CD4-positive, alpha-beta T cell treated with Interleukin-1 beta for 1 hour (primary cell): ENCODE measurements around the gene IL15.
"Not testable (repeated sequence)": the region's sequence is repeated elsewhere in the genome, so short reads cannot be mapped to it uniquely, and the experiment has no call there.

Experiments used
- DNase-seq, 2 donors: peaks; one replicate each; pipeline ENCODE4 v3.0.0-alpha.2; 2020 to 2022

IL15 gene, protein sequence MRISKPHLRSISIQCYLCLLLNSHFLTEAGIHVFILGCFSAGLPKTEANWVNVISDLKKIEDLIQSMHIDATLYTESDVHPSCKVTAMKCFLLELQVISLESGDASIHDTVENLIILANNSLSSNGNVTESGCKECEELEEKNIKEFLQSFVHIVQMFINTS

DNA sequence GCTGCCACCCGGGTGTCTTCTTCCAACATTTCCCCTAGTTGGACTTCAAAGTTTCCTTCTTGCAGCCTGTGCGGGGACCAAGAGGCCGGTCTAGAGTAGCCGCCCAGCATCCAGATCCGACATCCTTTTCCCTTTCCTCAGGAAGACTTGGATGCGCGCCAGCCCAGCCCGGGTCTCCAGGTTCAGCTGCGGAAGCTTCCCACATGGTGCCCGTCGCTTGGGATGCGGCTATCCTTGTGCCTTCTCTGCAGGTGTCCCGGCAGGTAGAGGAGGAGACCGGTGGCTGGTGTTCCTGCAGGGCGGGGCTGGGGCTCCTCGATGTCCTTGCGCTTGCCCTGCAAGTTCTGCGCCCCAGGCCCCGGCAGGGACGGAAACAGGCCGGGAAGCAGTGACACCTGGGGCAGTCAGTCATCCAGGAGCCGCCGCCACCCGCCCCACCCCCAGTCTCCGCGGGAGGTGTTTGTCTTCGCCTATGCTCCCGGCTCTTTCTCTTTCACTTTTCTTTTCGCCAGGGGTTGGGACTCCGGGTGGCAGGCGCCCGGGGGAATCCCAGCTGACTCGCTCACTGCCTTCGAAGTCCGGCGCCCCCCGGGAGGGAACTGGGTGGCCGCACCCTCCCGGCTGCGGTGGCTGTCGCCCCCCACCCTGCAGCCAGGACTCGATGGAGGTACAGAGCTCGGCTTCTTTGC is at the start of gene IL15:
Gene IL15, plus strand, starts transcription at position 502 of the 689 bp plus-strand sequence. CDS start 82,882 bp downstream, outside the sequence.
- DNase-seq, result peak; percentile 65 to 76

DNA sequence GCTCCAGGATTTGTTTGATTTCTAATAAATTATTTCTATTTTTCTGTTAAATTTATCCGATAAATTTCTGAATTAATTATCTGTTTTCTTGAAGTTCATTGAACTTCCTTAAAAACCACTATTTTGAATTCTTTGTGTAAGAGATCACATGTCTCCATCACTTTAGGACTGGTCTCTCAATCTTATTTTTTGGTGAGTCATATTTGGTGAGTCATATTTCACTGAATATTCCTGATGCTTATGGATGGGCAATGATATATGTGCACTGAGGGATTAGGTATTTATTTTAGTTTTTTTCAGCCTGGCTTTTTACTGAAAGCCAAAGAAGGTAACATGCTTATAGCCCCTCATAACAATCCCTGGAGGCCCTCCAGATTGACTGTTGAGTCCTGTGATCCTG is 48.5 kb upstream of the IL15 start:
- DNase-seq, result no peak

DNA sequence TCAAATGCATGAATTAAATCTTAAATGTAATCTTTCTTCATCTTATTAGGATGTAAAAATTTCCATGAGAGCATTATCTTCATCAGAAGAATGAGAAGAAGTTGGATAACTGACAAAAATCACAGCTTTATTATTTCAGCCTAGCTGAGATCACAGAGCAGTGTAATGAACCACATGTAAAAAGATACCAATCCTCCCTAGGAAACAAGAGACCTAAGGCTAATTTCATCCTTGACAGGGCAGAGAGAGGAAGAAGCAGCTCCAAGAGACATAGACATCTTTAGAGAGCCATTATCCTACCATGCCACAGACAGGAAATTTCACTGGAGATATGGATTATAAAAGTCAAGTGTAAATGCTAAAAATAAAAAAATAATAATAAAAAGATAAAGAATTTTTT is 40.9 kb upstream of the IL15 start:
- no peak for DNase-seq

DNA sequence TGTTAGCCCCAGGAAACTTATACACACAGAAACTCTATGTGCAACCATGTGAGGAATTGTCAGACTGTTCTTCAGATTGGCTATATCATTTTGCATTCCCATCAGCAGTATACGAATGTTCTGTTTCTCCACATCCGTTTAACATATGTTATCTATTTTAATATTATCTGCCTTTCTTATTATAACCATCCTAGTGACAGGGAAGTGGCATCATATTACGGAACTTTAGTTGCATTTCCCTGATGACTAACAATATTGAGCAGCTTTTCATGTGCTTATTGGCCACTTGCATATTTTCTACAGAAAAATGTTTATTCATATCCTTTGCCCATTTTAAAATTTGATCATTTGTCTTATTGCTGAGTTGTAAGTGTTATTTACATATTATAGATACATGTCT is 36.5 kb upstream of the IL15 start:
- no peak for DNase-seq

DNA sequence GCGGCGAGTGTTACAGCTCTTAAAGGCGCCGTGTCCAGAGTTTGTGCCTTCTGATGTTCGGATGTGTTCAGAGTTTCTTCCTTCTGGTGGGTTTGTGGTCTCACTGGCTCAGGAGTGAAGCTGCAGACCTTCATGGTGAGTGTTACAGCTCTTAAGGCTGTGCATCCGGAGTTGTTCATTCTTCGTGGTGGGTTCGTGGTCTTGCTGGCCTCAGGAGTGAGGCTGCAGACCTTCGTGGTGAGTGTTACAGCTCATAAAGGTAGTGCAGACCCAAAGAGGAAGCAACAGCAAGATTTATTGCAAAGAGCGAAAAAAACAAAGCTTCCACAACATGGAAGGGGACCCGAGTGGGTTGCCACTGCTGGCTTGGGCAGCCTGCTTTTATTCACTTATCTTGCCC is 31.7 kb upstream of the IL15 start:
- not testable (repeated sequence) for DNase-seq

DNA sequence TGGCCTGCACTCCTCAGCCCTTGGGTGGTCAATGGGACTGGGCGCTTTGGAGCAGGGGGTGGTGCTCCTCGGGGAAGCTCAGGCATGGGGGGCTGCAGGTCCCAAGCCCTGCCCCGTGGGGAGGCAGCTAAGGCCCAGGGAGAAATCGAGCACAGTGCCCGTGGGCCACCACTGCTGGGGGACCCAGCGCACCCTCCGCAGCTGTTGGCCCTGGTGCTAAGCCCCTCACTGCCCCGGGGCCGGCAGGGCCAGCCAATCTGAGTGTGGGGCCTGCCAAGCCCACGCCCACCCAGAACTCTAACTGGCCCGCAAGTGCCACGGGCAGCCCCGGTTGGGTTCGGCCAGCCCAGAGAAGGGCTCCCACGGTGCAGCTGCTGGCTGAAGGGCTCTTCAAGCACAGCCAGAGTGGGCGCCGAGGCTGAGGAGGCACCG is 30.9 kb upstream of the IL15 start:
- no peak for DNase-seq

DNA sequence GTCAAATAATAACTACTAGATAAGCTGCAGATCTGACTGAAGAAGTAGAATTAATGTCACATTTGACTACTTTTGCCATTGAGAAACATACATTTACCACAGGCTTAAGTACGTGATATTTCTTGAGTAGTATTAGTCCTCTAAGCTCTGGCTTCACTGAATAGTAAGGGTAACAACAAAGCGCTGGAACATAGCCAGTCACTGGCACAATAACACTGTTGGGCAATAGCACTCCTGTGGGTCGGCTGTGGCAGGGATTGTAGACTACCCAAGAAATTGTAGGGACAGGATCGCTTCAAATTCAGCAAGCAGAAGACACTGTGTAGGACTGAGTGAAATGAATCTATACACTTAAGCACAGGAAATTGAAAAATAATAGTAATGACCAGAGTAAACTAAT is 27.1 kb upstream of the IL15 start:
- DNase-seq, result no peak

DNA sequence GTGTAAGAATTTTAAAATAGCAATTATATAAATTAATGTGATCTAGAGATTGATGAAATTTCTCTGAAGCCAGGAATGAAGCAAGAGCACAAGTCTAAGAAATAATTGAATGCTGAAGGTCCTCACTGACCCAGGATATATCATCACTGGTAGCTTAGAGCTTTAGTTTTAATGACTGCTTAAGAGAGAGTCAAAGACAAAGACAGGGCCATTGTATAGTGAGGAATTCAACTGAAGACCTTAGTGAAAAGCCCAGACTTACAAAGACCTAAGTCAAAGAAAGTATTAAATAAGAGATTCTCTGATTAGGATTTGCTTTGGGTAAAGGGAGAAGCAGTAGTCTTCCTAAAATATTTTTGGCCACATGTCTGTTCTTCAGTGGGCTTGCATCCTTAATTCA is 26.0 kb upstream of the IL15 start:
- DNase-seq, result no peak

DNA sequence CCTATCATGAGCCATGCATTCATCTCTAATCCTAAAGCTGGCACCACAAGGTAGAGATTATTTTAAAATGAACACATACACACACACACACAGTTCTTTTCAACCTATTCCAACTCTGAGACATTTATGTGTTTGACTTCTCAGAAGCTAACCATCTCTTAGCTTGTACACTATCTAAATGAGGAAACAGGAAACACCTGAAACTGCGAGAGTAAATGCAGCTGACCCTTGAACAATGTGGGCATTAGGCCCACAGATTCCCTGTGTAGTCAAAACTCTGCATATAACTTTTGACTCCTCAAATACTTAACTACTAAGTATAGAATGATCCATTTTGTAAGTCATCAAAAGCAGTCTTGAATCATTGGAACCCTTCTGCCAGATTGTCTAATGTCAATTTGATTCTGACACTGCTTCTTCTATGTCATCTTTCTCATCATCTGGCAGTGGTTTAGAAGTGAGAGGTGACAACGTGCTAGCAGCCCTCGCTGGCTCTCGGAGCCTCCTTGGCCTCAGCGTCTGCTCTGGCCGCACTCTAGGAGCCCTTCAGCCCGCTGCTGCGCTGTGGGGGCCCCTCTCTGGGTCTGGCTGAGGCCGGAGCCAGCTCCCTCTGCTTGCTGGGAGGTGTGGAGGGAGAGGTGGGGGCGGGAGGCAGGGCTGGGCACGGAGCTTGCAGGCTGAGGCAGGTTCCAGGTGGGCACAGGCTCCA is 21.4 kb upstream of the IL15 start:
- DNase-seq, result no peak

DNA sequence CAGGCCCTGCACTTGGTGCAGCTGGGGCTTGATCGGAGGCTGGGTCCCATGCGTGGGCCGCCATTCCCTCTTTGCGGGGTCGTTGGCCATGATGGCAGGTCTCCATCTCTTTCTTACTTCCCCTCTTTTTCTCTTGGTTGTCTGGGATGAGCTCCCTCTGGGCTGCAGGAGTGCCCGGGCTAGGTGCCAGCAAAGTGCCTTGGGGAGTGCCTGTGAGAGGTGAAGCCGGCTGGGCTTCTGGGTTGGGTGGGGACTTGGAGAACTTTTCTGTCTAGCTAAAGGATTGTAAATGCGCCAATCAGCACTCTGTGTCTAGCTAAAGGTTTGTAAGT is 20.8 kb upstream of the IL15 start:
- not testable (repeated sequence) for DNase-seq

DNA sequence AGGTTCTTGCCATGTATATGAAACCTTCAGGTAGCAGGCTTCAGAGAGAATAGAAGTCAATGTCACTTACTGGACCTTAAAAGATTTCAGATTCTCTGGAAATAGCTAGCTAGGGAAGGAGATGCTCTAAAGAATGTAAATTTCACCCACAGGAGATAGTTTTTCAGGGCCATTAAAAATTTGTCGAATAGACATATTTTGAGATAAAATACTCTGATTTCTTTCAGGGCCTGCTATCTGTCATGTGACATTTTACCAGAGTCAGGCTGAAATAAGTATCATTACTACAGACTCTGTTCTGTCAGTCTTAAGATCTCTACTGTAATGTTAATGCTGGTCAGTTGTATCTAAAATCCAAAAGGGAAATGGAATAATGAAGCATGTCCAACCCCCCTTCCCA is 15.7 kb upstream of the IL15 start:
- DNase-seq, result no peak

DNA sequence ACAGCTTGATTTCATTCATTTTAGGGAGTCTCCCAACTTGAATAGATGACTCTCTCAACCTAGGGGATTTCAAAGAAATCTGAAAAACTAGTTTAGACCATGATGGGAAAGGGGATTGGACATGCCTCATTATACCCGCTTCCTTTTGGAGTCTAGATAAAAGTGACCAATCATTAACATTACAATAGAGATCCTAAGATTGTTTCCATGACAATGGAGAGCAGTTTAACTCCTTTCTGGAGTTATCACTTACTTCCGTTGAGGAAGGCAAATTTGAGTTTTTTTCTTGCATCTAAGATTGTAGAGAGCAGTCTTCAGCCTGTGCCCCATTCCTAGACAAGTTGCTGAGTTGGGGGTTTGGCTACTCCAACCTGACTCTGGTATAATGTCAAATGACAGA is 11.4 kb upstream of the IL15 start:
- no peak for DNase-seq

DNA sequence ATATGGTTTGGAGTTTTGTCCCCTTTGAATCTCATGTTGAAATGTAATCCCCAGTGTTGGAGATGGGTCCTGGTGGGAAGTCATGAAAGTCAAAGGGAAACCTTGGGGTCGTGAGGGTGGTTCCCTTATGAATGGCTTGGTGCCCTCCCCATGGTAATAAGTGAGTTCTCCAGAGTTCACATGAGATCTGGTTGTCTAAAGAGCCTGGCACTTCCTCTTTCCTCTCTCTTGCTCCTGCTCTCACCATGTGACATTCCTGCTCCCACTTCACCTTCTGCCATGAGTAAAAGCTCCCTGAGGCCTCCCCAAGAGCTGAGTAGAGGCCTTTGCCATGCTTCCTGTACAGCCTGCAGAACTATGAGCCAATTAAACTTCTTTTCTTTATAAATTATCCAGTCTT is 5.5 kb upstream of the IL15 start:
- no peak for DNase-seq

DNA sequence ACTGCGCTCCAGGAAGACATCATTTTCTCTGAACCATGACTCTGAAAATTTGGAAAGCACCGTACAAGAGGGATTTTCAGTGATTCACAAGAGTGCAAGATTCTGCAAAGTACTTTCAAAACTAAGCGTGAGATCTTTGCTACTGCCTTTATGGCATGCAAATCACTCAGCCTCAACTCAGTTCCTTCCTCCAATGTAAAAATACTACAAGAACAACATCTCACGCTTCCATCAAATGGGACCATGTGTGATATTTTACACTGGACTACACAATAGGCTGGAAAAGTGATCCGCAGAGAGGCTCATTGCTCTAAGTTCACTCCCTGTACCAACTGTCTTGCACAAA is 674 bp upstream of the IL15 start:
- peak in 1 of 2 donors; percentile 2 for DNase-seq

DNA sequence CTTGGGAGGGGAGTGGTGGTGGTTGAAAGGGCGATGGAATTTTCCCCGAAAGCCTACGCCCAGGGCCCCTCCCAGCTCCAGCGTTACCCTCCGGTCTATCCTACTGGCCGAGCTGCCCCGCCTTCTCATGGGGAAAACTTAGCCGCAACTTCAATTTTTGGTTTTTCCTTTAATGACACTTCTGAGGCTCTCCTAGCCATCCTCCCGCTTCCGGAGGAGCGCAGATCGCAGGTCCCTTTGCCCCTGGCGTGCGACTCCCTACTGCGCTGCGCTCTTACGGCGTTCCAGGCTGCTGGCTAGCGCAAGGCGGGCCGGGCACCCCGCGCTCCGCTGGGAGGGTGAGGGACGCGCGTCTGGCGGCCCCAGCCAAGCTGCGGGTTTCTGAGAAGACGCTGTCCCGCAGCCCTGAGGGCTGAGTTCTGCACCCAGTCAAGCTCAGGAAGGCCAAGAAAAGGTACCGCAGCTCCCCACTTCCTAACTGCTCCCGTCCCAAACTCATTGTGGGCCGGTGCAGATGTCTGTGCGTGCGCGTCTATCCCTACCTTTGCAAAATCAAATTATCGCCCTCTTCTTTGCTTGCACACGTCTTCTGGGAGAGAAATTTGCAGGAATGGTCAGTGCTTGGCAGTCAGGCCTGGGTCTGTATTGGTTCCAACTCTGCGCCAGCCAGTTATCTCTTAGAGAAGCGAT is 533 bp downstream of the IL15 start:
- DNase-seq, result peak; percentile 14 to 31

DNA sequence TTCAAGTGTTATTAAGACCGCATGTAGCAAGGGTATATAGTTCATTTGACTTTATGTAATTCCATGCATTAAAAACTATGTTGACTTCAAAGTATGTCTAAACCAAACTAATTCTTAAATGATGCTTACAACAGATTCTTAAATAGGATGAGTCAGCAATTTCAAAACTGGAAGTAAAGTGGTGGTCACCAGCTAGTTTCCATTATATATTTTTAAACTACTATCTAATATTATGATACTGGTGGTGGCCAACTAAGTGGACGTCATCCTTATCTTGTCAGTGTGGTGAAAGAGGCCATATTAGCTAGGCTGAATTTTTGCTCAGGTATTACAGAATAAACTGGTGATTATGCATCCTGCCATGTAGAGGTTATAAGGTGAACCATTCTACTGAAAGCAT is 1.2 kb downstream of the IL15 start:
- no peak for DNase-seq

DNA sequence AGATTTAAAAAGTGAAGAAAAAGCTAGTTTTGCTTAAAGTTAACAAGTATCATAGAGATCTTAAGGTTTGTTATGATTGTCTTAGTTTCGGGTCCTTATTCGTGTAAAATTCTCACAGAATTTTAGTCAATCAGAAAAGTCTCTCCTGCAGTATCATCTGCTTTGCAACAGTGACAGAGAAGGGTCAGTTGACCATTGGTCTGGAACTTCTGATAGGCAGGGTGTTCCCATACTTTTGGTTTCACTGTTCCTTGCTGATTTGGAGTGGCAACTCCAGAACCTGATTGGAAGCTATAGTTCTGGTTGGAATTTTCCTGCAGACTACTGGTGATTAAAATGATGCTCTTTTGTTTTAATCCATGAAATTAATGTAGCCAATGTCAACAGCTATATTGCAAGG is 1.8 kb downstream of the IL15 start:
- no peak for DNase-seq

DNA sequence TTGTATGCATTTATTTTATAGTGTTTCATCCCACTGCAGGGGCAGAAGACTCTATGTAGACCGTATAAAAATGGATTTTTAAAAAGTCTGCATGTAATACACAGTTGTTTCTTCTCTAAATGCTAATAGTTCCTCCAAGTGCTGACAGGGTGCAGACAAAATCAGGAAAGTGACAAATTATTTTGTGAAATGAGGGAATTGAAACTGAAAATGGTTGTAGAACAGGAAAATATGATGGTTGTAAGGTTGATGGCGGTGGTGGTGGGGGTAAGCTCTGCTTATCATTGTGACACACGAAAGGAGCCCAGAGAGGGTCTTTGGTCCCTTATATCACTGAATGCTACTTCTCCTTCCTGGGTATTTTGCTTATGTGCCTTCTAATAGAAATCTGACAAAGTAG is 4.3 kb downstream of the IL15 start:
- no peak for DNase-seq

DNA sequence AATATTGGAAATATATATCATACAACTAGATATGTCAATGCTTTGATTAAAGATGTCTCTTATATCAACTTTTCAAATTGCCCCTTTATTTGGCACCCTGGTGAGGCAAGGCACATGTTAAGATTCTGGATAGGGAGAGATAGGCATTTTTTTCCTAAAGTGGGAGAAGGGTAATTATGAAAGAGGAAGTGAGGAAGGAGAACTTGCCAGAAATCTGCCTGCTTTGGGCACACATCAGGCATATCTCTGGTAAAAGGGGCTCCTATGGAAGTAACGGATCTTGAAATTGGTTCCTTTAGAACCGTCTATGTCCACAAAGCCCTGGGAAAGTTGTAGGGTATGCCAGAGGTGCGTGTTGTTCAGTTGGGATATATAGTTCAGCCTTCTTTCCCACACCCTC is 5.7 kb downstream of the IL15 start:
- DNase-seq, result no peak

DNA sequence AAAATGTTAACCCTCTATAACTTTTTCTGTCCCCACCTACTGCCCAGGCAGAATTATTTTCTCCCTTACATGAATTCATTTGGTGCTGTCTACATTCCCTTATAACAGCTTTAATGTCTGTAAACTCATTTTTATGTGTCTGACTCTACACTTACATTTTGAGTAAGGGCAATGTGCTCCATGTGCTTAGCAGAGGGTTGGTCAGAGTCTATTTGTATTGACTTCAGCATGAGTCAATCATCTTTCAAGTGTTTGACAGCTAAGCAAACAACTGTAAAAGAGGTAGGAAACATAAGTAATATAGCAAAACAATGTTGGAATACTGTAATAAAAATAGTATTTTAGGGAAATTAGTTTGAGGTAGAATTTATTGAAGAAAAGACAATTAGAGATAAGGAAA is 6.3 kb downstream of the IL15 start:
- DNase-seq, result no peak

DNA sequence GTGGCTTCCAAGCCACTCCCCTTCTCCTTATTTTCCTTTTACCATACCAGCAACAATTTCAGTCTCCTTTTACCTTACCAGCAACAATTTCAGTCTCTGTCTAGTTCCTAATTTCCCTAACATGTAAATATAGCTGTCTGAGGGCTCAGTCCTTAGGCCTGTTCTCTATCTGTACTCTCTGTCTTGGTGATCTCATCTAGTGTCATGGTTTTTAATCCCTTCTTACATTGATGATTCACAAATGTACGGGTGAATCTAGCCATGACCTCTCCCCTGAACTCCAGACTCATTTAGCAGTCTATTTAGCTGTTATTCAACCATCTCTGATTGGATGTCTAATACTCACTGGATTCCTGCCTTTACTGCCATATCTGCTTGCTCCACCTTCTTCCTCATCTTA is 7.2 kb downstream of the IL15 start:
- DNase-seq, result no peak

DNA sequence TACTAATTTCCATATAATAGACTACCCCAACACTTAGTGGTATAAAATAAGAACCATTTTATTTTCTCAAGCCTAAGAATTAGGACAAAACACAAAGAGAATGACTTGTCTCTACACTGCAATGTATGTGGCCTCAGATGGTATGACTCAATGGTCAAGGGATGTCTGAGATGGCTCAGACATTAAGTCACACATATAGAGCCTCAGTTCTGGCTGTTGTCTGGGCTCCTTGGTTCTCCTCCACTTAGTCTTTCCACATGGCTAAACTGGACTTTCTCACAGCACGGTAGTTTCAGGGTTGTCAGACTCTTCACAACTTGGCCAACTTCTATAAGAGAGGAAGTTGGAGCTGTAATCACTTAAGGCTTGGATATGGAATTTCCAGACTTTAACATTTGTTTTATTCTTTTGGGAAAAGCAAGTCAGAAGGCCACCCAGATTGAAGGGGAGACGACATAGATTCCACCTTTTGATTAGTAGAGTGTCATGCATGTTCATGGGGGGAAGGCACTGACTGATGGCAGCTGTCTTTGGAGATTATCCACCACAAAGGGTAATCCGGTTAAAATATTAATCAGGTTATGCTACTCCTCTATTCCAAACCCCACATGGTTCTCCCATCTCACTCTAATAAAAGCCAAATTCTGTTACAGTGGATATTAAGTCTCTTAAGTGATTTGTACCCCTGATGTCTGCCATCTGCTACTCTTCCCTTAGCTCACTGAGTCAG is 9.4 kb downstream of the IL15 start:
- no peak for DNase-seq

DNA sequence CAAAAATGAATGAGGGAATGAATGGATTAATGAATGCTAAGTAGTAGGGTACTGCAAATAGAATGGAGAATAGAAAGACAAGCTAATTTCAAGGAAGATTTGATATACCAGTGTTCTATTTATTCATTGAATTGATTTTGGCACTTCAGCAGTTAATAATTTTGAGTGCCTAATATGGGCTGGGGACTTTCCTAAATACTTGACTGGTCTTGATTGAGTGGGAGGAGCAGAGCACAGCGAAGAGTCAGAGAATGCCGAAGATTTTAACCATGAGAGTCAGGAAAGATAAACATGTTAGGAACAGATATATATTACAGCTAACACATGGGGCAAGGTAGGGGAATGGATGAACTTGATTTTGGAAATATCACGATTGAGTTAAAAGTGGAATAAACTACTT is 10.6 kb downstream of the IL15 start:
- no peak for DNase-seq
